HG03378 (cell line): ENCODE results near the gene PPP2R1A.
A peak's percentile ranks its signal among the peaks of the same experiment; 100 is the strongest.
"Not testable (repeated sequence)": the region's sequence is repeated elsewhere in the genome, so short reads cannot be mapped to it uniquely, and the experiment has no call there.

Experiments
- ATAC-seq: cut with Tn5 transposase; IDR thresholded peaks from one replicate; pipeline ENCODE4 v1.9.1; 2021; ENCODE audit warnings: mild to moderate bottlenecking, moderate library complexity; ENCODE audit not compliant: unreplicated experiment

The PPP2R1A gene

DNA sequence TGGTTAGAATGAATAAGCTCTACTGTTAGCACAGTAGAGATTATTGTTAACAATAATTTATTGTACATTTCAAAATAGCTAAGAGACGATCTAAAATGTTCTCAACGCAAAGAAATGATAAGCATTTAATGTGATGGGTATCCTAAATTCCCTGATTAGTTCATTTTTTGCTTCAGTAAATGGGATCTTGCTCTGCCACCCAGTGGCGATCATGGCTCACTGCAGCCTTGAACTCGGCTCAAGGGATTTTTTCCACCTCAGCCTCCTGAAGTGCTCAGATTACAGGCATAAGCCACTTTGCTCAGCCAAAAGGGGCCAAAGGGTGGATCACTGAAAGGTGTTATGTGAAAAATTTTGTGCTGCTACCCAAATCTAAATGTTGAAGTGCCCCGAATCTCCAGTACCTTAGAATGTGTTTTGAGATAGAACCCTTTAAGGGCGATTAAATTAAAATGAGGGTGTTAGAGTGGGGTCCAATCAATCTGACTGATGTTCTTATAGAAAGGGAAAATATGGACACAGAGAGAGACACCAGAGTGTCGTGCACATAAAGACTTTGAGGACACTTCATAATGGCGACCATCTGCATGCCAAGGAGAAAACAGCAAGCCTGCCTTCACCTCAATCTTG lies 48.0 kb downstream of the PPP2R1A start:
- no peak for ATAC-seq

DNA sequence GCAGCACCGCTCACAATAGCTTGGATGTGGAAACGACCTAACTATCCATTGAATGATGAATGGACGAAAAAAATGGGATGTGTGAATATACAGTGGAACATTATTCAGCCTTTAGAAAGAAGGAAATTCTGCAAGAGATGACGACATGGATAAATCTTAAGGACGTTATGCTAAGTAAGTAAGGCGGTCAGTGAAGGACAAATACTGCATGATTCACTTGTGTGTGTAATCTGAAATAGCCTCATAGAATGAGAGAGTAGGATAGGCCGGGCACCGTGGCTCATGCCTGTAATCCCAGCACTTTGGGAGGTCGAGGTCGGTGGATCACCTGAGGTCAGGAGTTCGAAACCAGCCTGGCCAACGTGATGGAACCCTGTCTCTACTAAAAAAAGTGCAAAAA lies 54.2 kb downstream of the PPP2R1A start:
- no peak for ATAC-seq

DNA sequence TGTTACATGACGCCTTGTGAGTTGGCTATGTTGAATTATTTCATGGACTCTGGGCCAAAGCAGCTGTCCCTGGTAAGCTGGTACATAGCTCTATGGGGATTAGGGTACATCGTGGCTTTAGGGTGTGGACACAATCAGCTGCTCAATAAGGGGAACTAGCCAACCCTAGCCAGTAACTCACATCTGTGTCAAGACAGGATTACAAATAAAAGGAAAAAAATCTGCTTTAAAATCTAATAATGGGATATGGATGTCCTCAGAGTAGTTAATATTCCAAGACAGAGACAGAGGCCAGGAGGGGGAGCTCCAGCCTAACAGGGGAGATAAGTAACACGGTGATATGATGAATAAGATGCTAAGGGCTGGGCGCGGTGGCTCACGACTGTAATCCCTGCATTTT lies 58.4 kb downstream of the PPP2R1A start:
- ATAC-seq: no peak

DNA sequence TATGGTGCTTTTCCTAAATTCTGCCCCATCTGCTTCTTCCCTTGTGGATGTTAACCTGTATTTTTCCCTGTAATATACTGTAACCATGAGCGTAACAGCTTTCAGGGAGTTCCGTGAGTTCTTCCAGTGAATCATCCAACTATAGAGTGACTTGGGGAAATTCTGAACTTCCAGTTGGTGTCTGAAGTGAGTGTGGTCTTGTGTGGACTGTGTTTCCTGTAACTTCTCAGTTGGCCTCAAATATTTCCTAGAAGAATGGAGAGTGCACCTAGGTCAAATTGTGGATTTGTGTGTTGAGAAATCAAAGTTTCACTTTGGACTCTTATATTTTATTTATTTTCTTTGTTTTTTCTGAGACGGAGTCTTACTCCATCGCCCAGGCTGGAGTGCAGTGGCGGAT lies 68.6 kb downstream of the PPP2R1A start:
- ATAC-seq: no peak

DNA sequence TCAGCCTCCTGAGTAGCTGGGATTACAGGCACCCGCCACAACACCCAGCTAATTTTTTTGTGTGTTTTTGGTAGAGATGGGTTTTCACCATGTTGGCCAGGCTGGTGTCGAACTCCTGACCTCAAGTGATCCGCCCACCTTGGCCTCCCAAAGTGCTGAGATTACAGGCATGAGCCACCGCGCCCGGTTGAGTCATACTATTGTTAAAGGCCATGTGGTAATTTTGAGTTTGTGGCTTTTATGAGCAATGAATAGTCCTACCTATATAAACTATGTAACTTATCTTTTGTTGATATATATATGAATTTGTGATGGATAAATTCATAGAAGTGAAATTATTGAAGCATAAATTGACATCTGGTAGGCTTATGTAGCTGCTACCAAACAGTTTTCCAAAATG lies 75.7 kb downstream of the PPP2R1A start:
- not testable (repeated sequence) for ATAC-seq

DNA sequence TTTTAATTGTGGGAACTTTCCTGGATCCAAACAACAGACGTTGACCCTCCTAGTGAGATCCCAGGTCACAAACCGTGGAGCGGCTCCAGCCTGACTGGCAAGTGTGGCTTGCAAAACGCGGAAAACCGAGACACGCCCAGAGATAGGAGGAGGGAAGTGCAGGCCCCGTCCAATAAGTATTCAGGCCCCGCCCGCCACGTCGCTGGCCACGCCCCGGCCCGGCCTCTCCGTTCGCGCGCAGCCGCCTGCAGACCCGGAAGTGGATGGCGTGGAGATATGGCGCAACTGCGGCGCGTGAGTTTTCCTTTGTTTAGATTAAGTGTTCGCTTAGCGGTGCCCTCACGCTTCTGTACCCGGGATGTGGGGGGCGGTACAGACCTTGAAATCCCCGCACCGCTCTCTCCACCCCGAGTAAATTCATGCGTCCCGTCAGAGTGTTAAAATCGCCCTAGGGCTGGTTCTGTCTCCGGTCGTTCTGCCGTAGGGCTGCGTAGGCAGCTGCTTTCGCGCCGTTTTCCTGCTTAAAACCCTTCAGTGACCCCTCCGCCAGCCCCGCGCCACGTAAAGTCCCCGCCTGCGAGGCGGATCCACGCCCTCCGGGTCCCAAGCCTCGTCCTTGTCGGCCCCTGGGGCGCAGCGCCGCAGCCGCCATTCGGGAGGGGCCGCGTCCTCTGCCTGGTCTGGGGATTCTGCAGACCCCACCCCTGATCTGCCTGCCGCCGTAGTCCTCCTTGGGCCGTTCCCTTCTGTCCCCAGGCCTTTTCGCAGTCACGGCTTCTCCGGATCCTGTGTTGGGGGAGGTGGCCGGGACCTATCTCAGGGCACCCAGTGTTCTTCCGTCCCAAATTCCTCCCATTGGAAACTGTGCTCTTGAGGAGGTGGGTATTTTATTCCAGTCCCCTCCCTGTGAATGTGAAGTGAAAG lies 79.7 kb downstream of the PPP2R1A start, which contains the start of gene ZNF766:
TSS of gene ZNF766 (plus strand) at position 250 of the 924 bp plus-strand sequence. CDS start at position 277, 27 bp downstream.
- ATAC-seq: peak; percentile 87

- peak; percentile 15 for ATAC-seq
Measured at GRCh38 chr19:52270266-52270885, 80.5 kb downstream of the PPP2R1A start.

DNA sequence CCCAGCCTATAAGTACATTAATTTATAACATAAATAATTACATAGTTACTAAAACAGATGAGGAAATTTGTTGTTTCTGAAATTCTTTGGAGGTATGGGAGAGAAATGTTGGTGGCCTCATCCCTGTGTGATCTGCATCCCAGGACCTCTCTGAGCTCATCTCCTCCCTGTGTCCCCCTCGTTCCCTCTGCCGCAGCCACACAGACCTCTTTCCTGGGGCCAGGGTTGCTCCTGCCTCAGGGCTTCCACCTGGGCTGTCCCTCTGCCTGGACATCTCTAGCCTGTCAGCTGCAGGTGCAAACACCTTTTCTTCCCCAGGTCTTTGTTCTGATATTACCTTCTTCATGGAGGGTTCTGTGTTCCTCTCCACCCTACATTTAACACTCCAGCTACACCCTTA lies 83.4 kb downstream of the PPP2R1A start:
- no peak for ATAC-seq

DNA sequence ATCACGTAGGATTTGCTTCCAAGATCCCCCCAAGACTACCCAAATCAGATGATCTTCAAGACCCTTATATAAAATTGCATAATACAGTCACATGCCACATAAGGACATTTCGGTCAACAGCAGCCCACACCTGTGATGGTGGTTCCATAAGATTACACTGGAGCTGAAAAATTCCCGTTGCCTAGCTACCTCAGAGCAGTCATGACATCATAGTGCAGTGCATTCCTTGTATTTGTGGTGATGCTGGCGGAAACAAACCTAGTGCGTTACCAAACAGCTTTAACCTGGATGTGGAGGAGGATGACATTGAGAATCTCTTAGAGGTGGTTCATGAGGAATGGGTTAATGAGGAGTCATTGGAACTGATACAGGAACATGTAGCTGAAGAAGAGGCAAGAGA lies 84.3 kb downstream of the PPP2R1A start:
- no peak for ATAC-seq

DNA sequence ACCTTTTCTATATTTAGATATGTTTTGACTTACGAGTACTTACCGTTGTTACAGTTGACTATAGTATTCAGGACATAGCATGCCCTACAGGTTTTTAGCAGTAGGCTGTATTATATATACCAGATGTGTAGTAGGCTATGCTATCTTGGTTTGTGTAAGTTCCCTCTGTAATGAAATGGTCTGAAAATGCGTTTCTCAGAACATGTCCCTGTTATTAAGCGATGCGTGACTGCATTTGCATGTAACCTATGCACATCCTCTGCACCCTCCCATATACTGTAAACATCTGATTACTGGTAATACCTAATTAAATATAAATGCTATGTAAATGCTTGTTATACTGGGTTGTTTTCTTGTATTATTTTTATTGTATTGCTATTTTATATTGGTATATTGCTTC lies 86.1 kb downstream of the PPP2R1A start:
- ATAC-seq: no peak

- ATAC-seq: no peak
Measured at GRCh38 chr19:52277471-52277870, 87.6 kb downstream of the PPP2R1A start.
